ENCODE measurements around the gene IFNAR2.
"Not testable (repeated sequence)": the region's sequence is repeated elsewhere in the genome, so short reads cannot be mapped to it uniquely, and the experiment has no call there.

IFNAR2 gene

GRCh38 chr21:33214056-33214455 lies 15.7 kb upstream of the IFNAR2 start:
- no peak for TF ChIP-seq ZFX (IDR thresholded peaks at IDR 0.05; ENCODE audit: borderline replicate concordance)
- no peak for TF ChIP-seq CTCF (IDR thresholded peaks at IDR 0.05)
- H3K27ac ChIP-seq = no peak overlapping the region

GRCh38 chr21:33217138-33217520 lies 12.6 kb upstream of the IFNAR2 start:
- H3K27ac ChIP-seq = no peak overlapping the region
- TF ChIP-seq ZFX (IDR thresholded peaks at IDR 0.05; ENCODE audit: borderline replicate concordance) (no peak), CTCF (IDR thresholded peaks at IDR 0.05) (no peak)

- no peak overlapping the region for H3K27ac ChIP-seq
- TF ChIP-seq CTCF (IDR thresholded peaks at IDR 0.05) = no peak
- TF ChIP-seq ZFX (IDR thresholded peaks at IDR 0.05; ENCODE audit: borderline replicate concordance) = no peak
These were observed 10.4 kb upstream of the IFNAR2 start for GRCh38 chr21:33219300-33219699.

GRCh38 chr21:33219954-33220353 lies 9.8 kb upstream of the IFNAR2 start:
- TF ChIP-seq ZFX (IDR thresholded peaks at IDR 0.05; ENCODE audit: borderline replicate concordance) (no peak), CTCF (IDR thresholded peaks at IDR 0.05) (no peak)
- H3K27ac ChIP-seq = no peak overlapping the region

- not testable (repeated sequence) for H3K27ac ChIP-seq
These were observed 4.4 kb upstream of the IFNAR2 start for GRCh38 chr21:33225376-33225775.

- no peak overlapping the region for H3K27ac ChIP-seq
These were observed 1.3 kb upstream of the IFNAR2 start for GRCh38 chr21:33228455-33228854.

GRCh38 chr21:33229099-33229783 lies 497 bp upstream of the IFNAR2 start:
- TF ChIP-seq CTCF (IDR thresholded peaks at IDR 0.05) (no peak), ZFX (IDR thresholded peaks at IDR 0.05; ENCODE audit: borderline replicate concordance) (no peak)
- H3K27ac ChIP-seq = no peak overlapping the region; the same call in 1 of the 2 replicates

More at GRCh38 chr21:33228455-33228854, 1.3 kb upstream of the IFNAR2 start:
- TF ChIP-seq CTCF (IDR thresholded peaks at IDR 0.05) (no peak), ZFX (IDR thresholded peaks at IDR 0.05; ENCODE audit: borderline replicate concordance) (no peak)

Data from 22Rv1 (cell line).